Bronchial epithelial cell (primary cell): ENCODE data around the gene DNAAF5. TPM values are rescaled to one million over a fixed set of nuclear protein-coding genes. Genes with fewer than 3 reads are reported as not detected.

Experiments used
- DNase-seq: peaks from one replicate; pipeline ENCODE4 v3.0.0-alpha.2; 2010; ENCODE audit warnings: low read depth
- FAIRE-seq: peaks from 2 replicates; lab custom pipeline; 2011; peaks lifted over from hg19 to GRCh38; lab: Jason Lieb, UNC
- H3K27me3 ChIP-seq: 2 replicates; pipeline ENCODE4 v1.5.1; 2011; ENCODE audit warnings: low read length; ENCODE audit not compliant: control insufficient read depth, insufficient read depth
- H3K36me3 ChIP-seq: 2 replicates; pipeline ENCODE4 v1.5.1; 2011; ENCODE audit warnings: low read length; ENCODE audit not compliant: control insufficient read depth, insufficient read depth
- H3K4me3 ChIP-seq: 2 replicates; pipeline ENCODE4 v1.5.1; 2011; ENCODE audit warnings: mild to moderate bottlenecking, low read depth, low read length, control low read depth
- CTCF ChIP-seq: IDR thresholded peaks from 2 replicates; pipeline ENCODE4 v1.5.1; 2011; ENCODE audit warnings: mild to moderate bottlenecking, moderate library complexity, low read length, control low read depth, inconsistent platforms; ENCODE audit not compliant: insufficient read depth, severe bottlenecking
- total RNA-seq: library from RNA; depleted of rRNA; stranded (reverse); fragments of >200 nt; gene quantifications from 2 replicates; pipeline ENCODE4 v1.2.1, GENCODE V29; 2014

DNAAF5 gene
- total RNA-seq, 1 donor from 2014 or later, result 9.7 TPM

- no peak for DNase-seq
- peaks cover 25% of the 10 kb centered on the region for H3K36me3 ChIP-seq
- peak; percentile 47 for FAIRE-seq
- H3K27me3 ChIP-seq, result no peaks in the 10 kb centered on the region
- no peak overlapping the region for H3K4me3 ChIP-seq
- TF ChIP-seq CTCF, result no peak
These were observed 56.4 kb downstream of the DNAAF5 start for GRCh38 chr7:782718-783449.

GRCh38 chr7:783556-784490, 57.3 kb downstream of the DNAAF5 start:
- TF ChIP-seq CTCF, result no peak
- DNase-seq, result no peak
- H3K27me3 ChIP-seq, result no peaks in the 10 kb centered on the region
- no peak for FAIRE-seq
- no peak overlapping the region for H3K4me3 ChIP-seq
- H3K36me3 ChIP-seq, result peaks cover 22% of the 10 kb centered on the region

GRCh38 chr7:784971-785370, 58.5 kb downstream of the DNAAF5 start:
- Histone ChIP-seq H3K36me3 (peaks cover 18% of the 10 kb centered on the region), H3K4me3 (no peak overlapping the region), H3K27me3 (no peaks in the 10 kb centered on the region)
- FAIRE-seq (peak; percentile 97), DNase-seq (no peak)
- no peak for TF ChIP-seq CTCF

GRCh38 chr7:785416-785815, 58.9 kb downstream of the DNAAF5 start:
- TF ChIP-seq CTCF, result no peak
- DNase-seq, result no peak
- Histone ChIP-seq H3K36me3 (peaks cover 18% of the 10 kb centered on the region), H3K27me3 (no peaks in the 10 kb centered on the region), H3K4me3 (no peak overlapping the region)
- FAIRE-seq, result no peak

GRCh38 chr7:786472-787255, 60.2 kb downstream of the DNAAF5 start:
- FAIRE-seq (no peak), DNase-seq (peak; percentile 42)
- H3K36me3 ChIP-seq, result peaks cover 18% of the 10 kb centered on the region
- no peaks in the 10 kb centered on the region for H3K27me3 ChIP-seq
- TF ChIP-seq CTCF, result peak; percentile 84
- H3K4me3 ChIP-seq, result no peak overlapping the region
